A549 (cell line): ENCODE measurements around the gene SYNDIG1L. TPM values are rescaled to one million over a fixed set of nuclear protein-coding genes. Genes with fewer than 3 reads are reported as not detected.

Experiments used
- ATAC-seq, 2 experiments: fragments of 200-7000 bp in 1 of 2; fragments of >200 bp in 1 of 2; cut with Nextera tagmentation in 1 of 2; cut with Tn5 transposase in 1 of 2; 3 replicates each; pipeline versions ENCODE4 v1.8.0 to v1.9.1; 2018 to 2020; ENCODE audit warnings: mild to moderate bottlenecking in 1 of 2, moderate library complexity in 1 of 2
- CTCF ChIA-PET: fragments of 300-600 bp; sonication (Branson Sonifier 250); formaldehyde crosslinking; extraction: SDS; loops from one replicate; lab custom pipeline; 2021; ENCODE audit warnings: antibody characterized with exemption, inconsistent platforms; lab: Yijun Ruan, JAX
- POLR2A ChIA-PET: fragments of 350-600 bp; formaldehyde crosslinking; extraction: SDS; loops from one replicate; lab custom pipeline; 2021; ENCODE audit warnings: antibody characterized with exemption, inconsistent platforms; lab: Yijun Ruan, JAX
- DNase-seq, 2 experiments: peaks; one replicate each; pipeline versions ENCODE4 v3.0.0 to v3.0.0-alpha.2; 2011 to 2016; ENCODE audit warnings: low read depth in 1 of 2, low spot score in 1 of 2
- FAIRE-seq: peaks from 2 replicates; lab custom pipeline; 2011; peaks lifted over from hg19 to GRCh38; lab: Jason Lieb, UNC
- H3K27ac ChIP-seq, 2 experiments: fragments of >200 bp; sonication (Bioruptor Twin); formaldehyde crosslinking; 3 replicates each; pipeline ENCODE4 v1.5.1; 2016 to 2017
- H3K4me1 ChIP-seq: fragments of >200 bp; sonication (Bioruptor Twin); formaldehyde crosslinking; 3 replicates; pipeline ENCODE4 v1.6.1; 2016
- H3K4me2 ChIP-seq: fragments of >200 bp; sonication (Bioruptor Twin); formaldehyde crosslinking; 3 replicates; pipeline ENCODE4 v1.6.1; 2016
- H3K4me3 ChIP-seq: fragments of >200 bp; sonication (Bioruptor Twin); formaldehyde crosslinking; 3 replicates; pipeline ENCODE4 v1.5.1; 2016
- H3K9me3 ChIP-seq: fragments of >200 bp; sonication (Bioruptor Twin); formaldehyde crosslinking; 3 replicates; pipeline ENCODE4 v1.6.1; 2016
- ATOH8 ChIP-seq: fragments of 250-450 bp; sonication (Bioruptor Pico); IDR thresholded peaks from 2 replicates; pipeline ENCODE4 v1.5.0; 2020; ENCODE audit warnings: low read depth, mild to moderate bottlenecking, moderate library complexity
- CEBPB ChIP-seq, 2 experiments: fragments of >200 bp in 1 of 2; sonication (Bioruptor Twin) in 1 of 2; formaldehyde crosslinking in 1 of 2; IDR thresholded peaks; 2 replicates each; pipeline ENCODE4 v1.6.1; 2012 to 2016
- EHF ChIP-seq: fragments of 250-450 bp; sonication (Bioruptor Pico); IDR thresholded peaks from 2 replicates; pipeline ENCODE4 v1.5.0; 2020; ENCODE audit warnings: mild to moderate bottlenecking
- FOSB ChIP-seq: fragments of 250-450 bp; sonication (Bioruptor Pico); IDR thresholded peaks from 2 replicates; pipeline ENCODE4 v1.5.0; 2020; ENCODE audit warnings: mild to moderate bottlenecking, moderate library complexity
- FOSL2 ChIP-seq, 2 experiments: fragments of 450-650 bp in 1 of 2; fragments of >200 bp in 1 of 2; sonication (Bioruptor Twin) in 1 of 2; formaldehyde crosslinking; IDR thresholded peaks; 2 replicates each; pipeline versions ENCODE4 v1.5.0 to v1.6.1; 2016 to 2020; ENCODE audit warnings: mild to moderate bottlenecking in 1 of 2, moderate library complexity in 1 of 2
- GATA3 ChIP-seq: IDR thresholded peaks from 2 replicates; pipeline ENCODE4 v1.6.1; 2012; ENCODE audit warnings: borderline replicate concordance
- HEYL ChIP-seq: fragments of 250-450 bp; sonication (Bioruptor Pico); IDR thresholded peaks from 2 replicates; pipeline ENCODE4 v1.8.0; 2021; ENCODE audit warnings: mild to moderate bottlenecking, moderate library complexity
- JUN ChIP-seq, 2 experiments: fragments of >200 bp; sonication (Bioruptor Twin); formaldehyde crosslinking; IDR thresholded peaks; 2 replicates in 1 of 2; 3 replicates in 1 of 2; pipeline ENCODE4 v1.6.1; 2016 to 2017
- KDM1A ChIP-seq: fragments of 200-600 bp; sonication (generic); IDR thresholded peaks from 2 replicates; pipeline ENCODE4 v1.6.1; 2016; ENCODE audit warnings: low read depth, mild to moderate bottlenecking
- MAFK ChIP-seq: fragments of 450-650 bp; IDR thresholded peaks from 2 replicates; pipeline ENCODE4 v1.6.1; 2014; ENCODE audit not compliant: partially characterized antibody
- MAX ChIP-seq: IDR thresholded peaks from 2 replicates; pipeline ENCODE4 v1.6.1; 2012
- MAZ ChIP-seq: fragments of 150-350 bp; IDR thresholded peaks from 2 replicates; pipeline ENCODE4 v1.6.1; 2014; ENCODE audit warnings: antibody characterized with exemption, low read depth, low read length, borderline replicate concordance
- NPAS2 ChIP-seq: fragments of 250-450 bp; sonication (Bioruptor Pico); IDR thresholded peaks from 2 replicates; pipeline ENCODE4 v1.8.0; 2022; ENCODE audit warnings: mild to moderate bottlenecking, moderate library complexity, borderline replicate concordance
- POLR2A ChIP-seq: IDR thresholded peaks from 2 replicates; pipeline ENCODE4 v1.6.1; 2012; ENCODE audit warnings: mild to moderate bottlenecking, low read length
- RFX5 ChIP-seq: fragments of 450-650 bp; IDR thresholded peaks from 2 replicates; pipeline ENCODE4 v1.7.1; 2014; ENCODE audit warnings: antibody characterized with exemption, mild to moderate bottlenecking, moderate library complexity
- SREBF2 ChIP-seq: fragments of 450-650 bp; IDR thresholded peaks from 2 replicates; pipeline ENCODE4 v1.6.1; 2014; ENCODE audit warnings: mild to moderate bottlenecking, moderate library complexity
- TFCP2L1 ChIP-seq: fragments of 250-450 bp; sonication (Bioruptor Pico); IDR thresholded peaks from 2 replicates; pipeline ENCODE4 v1.5.0; 2021; ENCODE audit warnings: mild to moderate bottlenecking
- TP53 ChIP-seq: fragments of 250-450 bp; sonication (Bioruptor Pico); IDR thresholded peaks from 2 replicates; pipeline ENCODE4 v1.5.0; 2021; ENCODE audit warnings: mild to moderate bottlenecking, moderate library complexity
- USF2 ChIP-seq: fragments of 450-650 bp; IDR thresholded peaks from 2 replicates; pipeline ENCODE4 v1.6.1; 2014; ENCODE audit warnings: antibody characterized with exemption
- ZC3H11A ChIP-seq: fragments of 450-650 bp; IDR thresholded peaks from 2 replicates; pipeline ENCODE4 v1.6.1; 2014; ENCODE audit warnings: antibody characterized with exemption, mild to moderate bottlenecking
- WGBS: methylation state at CpG from one replicate; pipeline ENCODE4 v1.1.6; 2017; ENCODE audit errors: missing lambda C conversion rate; 5-methylcytosine and 5-hydroxymethylcytosine counted together
- polyA plus RNA-seq, 4 experiments: library from polyadenylated mRNA; depleted of rRNA in 3 of 4; stranded (reverse); fragments of >200 nt; fragmentation: RNase III in 1 of 4; extraction: RNeasy Plus Mini Kit Qiagen cat#74134 plus additional on column Dnase treatment in 1 of 4; gene quantifications; 2 replicates in 3 of 4; 3 replicates in 1 of 4; pipeline ENCODE4 v1.2.3, GENCODE V29; 2011 to 2017

The SYNDIG1L gene
- polyA plus RNA-seq, 2 of the 4 experiments (the other 2 are of a cell fraction), result not detected

- Histone ChIP-seq H3K27ac (no peak overlapping the region), H3K4me3 (no peak overlapping the region), H3K4me1 (no peaks in the 10 kb centered on the region), H3K9me3 (no peaks in the 10 kb centered on the region), H3K4me2 (no peak overlapping the region)
- ATAC-seq (no peak), DNase-seq (no peak), FAIRE-seq (no peak)
- ChIA-PET POLR2A (no interaction called here), CTCF (no interaction called here)
- TF ChIP-seq RFX5, result no peak
- TF ChIP-seq FOSB, result no peak
- no peak for TF ChIP-seq USF2
- TF ChIP-seq EHF (CRISPR knock-in tag), result no peak
- no peak for TF ChIP-seq TP53
- TF ChIP-seq JUN (IDR thresholded peaks at IDR 0.05), result no peak
- TF ChIP-seq GATA3, result no peak
- TF ChIP-seq CEBPB (IDR thresholded peaks at IDR 0.05), result no peak
- 41% methylated on average over 3 of the region's 3 CpGs for WGBS
These were observed 1.4 kb downstream of the SYNDIG1L start for GRCh38 chr14:74424606-74425005.

GRCh38 chr14:74423246-74423645 lies 2.8 kb downstream of the SYNDIG1L start:
- DNase-seq, result no peak
- 6% methylated on average over 7 of the region's 7 CpGs for WGBS
- TF ChIP-seq HEYL (CRISPR knock-in tag) (no peak), TFCP2L1 (CRISPR knock-in tag) (no peak), FOSB (no peak), MAFK (no peak), ATOH8 (no peak), KDM1A (no peak), EHF (CRISPR knock-in tag) (no peak), SREBF2 (no peak), MAZ (no peak), RFX5 (no peak), FOSL2 (IDR thresholded peaks at IDR 0.05) (no peak), FOSL2 (CRISPR knock-in tag; IDR thresholded peaks at IDR 0.05) (no peak)
- CTCF ChIA-PET, result no interaction called here
- POLR2A ChIA-PET, result no interaction called here
- Histone ChIP-seq H3K4me3 (no peak overlapping the region), H3K27ac (no peak overlapping the region), H3K4me2 (no peak overlapping the region), H3K9me3 (no peaks in the 10 kb centered on the region), H3K4me1 (no peaks in the 10 kb centered on the region)
- ATAC-seq, result no peak
- FAIRE-seq, result no peak

- ATAC-seq (no peak), DNase-seq (no peak), FAIRE-seq (no peak)
- Histone ChIP-seq H3K27ac (no peak overlapping the region), H3K4me1 (no peaks in the 10 kb centered on the region), H3K4me3 (no peak overlapping the region), H3K9me3 (no peaks in the 10 kb centered on the region), H3K4me2 (no peak overlapping the region)
- WGBS, result 10% methylated on average over 5 of the region's 5 CpGs
- ChIA-PET POLR2A (no interaction called here), CTCF (interaction anchor here (1.1 kb wide), 1 partner anchor 9 kb away, joined by 3 read pairs; no protein-coding TSS in a partner anchor)
- no peak for TF ChIP-seq CEBPB (IDR thresholded peaks at IDR 0.05)
- no peak for TF ChIP-seq FOSB
- TF ChIP-seq ZC3H11A, result no peak
These were observed 4.0 kb downstream of the SYNDIG1L start for GRCh38 chr14:74421981-74422380.

GRCh38 chr14:74419086-74419485 lies 6.9 kb downstream of the SYNDIG1L start:
- POLR2A ChIA-PET, result no interaction called here
- H3K4me2 ChIP-seq, result no peak overlapping the region
- H3K27ac ChIP-seq, result no peak overlapping the region
- H3K9me3 ChIP-seq, result no peaks in the 10 kb centered on the region
- WGBS, result 3% methylated on average over 5 of the region's 5 CpGs
- TF ChIP-seq NPAS2 (CRISPR knock-in tag) (no peak), MAX (no peak), POLR2A (no peak)
- no peaks in the 10 kb centered on the region for H3K4me1 ChIP-seq
- FAIRE-seq (no peak), ATAC-seq (no peak), DNase-seq (no peak)
- CTCF ChIA-PET, result interaction anchor here (0.6 to 1.0 kb wide), 4 partner anchors 11 to 125 kb away, joined by 3 read pairs; no protein-coding TSS in a partner anchor
- no peak overlapping the region for H3K4me3 ChIP-seq
